ENCODE data around the gene SGCE.

GRCh38 chr7:94594882-94595281 lies 61.1 kb downstream of the SGCE start:
- TF ChIP-seq POLR2A (IDR thresholded peaks at IDR 0.05) (no peak), CTCF (IDR thresholded peaks at IDR 0.05) (no peak), POLR2AphosphoS5 (IDR thresholded peaks at IDR 0.05; ENCODE audit: insufficient read depth in 1 of 2, low read depth in 1 of 2) (no peak)

Measured in vagina (tissue), 2 donors.